ENCODE results near the gene QDPR.

Gene QDPR

GRCh38 chr4:17521595-17521994 is 9.7 kb upstream of the QDPR start:
- no peak for ATAC-seq
- TF ChIP-seq ZC3H10 (CRISPR knock-in tag; IDR thresholded peaks at IDR 0.05) (no peak), BACH2 (CRISPR knock-in tag; IDR thresholded peaks at IDR 0.05; ENCODE audit: borderline replicate concordance) (no peak)

- TF ChIP-seq ESRRG (CRISPR knock-in tag; IDR thresholded peaks at IDR 0.05), result no peak
- TF ChIP-seq POU6F1 (CRISPR knock-in tag; IDR thresholded peaks at IDR 0.05; ENCODE audit: borderline replicate concordance, low read depth), result no peak
- no peak for TF ChIP-seq PPARA (CRISPR knock-in tag; IDR thresholded peaks at IDR 0.05; ENCODE audit: borderline replicate concordance)
- TF ChIP-seq ZNF70 (CRISPR knock-in tag; IDR thresholded peaks at IDR 0.05), result no peak
- TF ChIP-seq ZNF8 (CRISPR knock-in tag; IDR thresholded peaks at IDR 0.05), result no peak
- TF ChIP-seq, protein P1, sequence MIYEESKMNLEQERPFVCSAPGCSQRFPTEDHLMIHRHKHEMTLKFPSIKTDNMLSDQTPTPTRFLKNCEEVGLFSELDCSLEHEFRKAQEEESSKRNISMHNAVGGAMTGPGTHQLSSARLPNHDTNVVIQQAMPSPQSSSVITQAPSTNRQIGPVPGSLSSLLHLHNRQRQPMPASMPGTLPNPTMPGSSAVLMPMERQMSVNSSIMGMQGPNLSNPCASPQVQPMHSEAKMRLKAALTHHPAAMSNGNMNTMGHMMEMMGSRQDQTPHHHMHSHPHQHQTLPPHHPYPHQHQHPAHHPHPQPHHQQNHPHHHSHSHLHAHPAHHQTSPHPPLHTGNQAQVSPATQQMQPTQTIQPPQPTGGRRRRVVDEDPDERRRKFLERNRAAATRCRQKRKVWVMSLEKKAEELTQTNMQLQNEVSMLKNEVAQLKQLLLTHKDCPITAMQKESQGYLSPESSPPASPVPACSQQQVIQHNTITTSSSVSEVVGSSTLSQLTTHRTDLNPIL (CRISPR knock-in tag; IDR thresholded peaks at IDR 0.05; ENCODE audit: low read depth), result no peak
- TF ChIP-seq ZFP3 (CRISPR knock-in tag; IDR thresholded peaks at IDR 0.05), result no peak
- TF ChIP-seq ZFP30 (CRISPR knock-in tag; IDR thresholded peaks at IDR 0.05), result no peak
- no peak for TF ChIP-seq ISL1 (CRISPR knock-in tag; IDR thresholded peaks at IDR 0.05)
- no peak for TF ChIP-seq ZNF565 (CRISPR knock-in tag; conservative IDR thresholded peaks at IDR 0.05; ENCODE audit: low read depth)
- no peak for TF ChIP-seq CSRNP3 (CRISPR knock-in tag; IDR thresholded peaks at IDR 0.05)
- TF ChIP-seq ZC3H10 (CRISPR knock-in tag; IDR thresholded peaks at IDR 0.05), result no peak
- no peak for TF ChIP-seq RARB (CRISPR knock-in tag; IDR thresholded peaks at IDR 0.05)
- TF ChIP-seq OSR1 (CRISPR knock-in tag; IDR thresholded peaks at IDR 0.05), result no peak
- TF ChIP-seq, protein P2, sequence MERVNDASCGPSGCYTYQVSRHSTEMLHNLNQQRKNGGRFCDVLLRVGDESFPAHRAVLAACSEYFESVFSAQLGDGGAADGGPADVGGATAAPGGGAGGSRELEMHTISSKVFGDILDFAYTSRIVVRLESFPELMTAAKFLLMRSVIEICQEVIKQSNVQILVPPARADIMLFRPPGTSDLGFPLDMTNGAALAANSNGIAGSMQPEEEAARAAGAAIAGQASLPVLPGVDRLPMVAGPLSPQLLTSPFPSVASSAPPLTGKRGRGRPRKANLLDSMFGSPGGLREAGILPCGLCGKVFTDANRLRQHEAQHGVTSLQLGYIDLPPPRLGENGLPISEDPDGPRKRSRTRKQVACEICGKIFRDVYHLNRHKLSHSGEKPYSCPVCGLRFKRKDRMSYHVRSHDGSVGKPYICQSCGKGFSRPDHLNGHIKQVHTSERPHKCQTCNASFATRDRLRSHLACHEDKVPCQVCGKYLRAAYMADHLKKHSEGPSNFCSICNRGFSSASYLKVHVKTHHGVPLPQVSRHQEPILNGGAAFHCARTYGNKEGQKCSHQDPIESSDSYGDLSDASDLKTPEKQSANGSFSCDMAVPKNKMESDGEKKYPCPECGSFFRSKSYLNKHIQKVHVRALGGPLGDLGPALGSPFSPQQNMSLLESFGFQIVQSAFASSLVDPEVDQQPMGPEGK (CRISPR knock-in tag; IDR thresholded peaks at IDR 0.05; ENCODE audit: borderline replicate concordance), result no peak
- no peak for TF ChIP-seq TCF4 (CRISPR knock-in tag; IDR thresholded peaks at IDR 0.05; ENCODE audit: borderline replicate concordance)
- TF ChIP-seq TOX (CRISPR knock-in tag; IDR thresholded peaks at IDR 0.05; ENCODE audit: borderline replicate concordance), result no peak
- TF ChIP-seq SNAI2 (CRISPR knock-in tag; IDR thresholded peaks at IDR 0.05), result no peak
- no peak for TF ChIP-seq GLIS3 (CRISPR knock-in tag; IDR thresholded peaks at IDR 0.05)
- TF ChIP-seq CSDC2 (CRISPR knock-in tag; IDR thresholded peaks at IDR 0.05), result no peak
- ATAC-seq, result no peak
These were observed 5.8 kb upstream of the QDPR start for GRCh38 chr4:17517664-17518063.

DNA sequence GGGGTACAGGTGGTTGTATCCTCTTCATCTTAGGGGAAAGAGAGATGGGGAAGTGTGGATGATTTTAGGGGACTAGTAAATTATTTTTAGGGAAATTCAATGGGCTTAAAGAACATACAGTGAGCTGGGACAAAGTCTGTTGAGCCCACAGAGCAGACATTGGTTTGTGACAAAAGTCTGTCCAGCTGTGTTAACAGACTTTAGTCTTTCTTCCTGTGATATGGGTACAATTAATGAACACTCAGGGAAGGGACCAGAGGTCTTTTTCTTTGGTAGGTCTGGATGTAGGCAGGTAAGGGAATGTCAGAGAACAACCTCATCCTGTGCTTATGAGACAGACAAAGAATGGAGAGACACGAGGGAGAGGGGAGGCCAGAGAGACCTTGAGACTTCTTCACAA is 5.1 kb upstream of the QDPR start:
- TF ChIP-seq ZFP30 (CRISPR knock-in tag; IDR thresholded peaks at IDR 0.05) (no peak), PPARA (CRISPR knock-in tag; IDR thresholded peaks at IDR 0.05; ENCODE audit: borderline replicate concordance) (no peak), ZNF565 (CRISPR knock-in tag; conservative IDR thresholded peaks at IDR 0.05; ENCODE audit: low read depth) (no peak), CSDC2 (CRISPR knock-in tag; IDR thresholded peaks at IDR 0.05) (no peak), POU6F1 (CRISPR knock-in tag; IDR thresholded peaks at IDR 0.05; ENCODE audit: borderline replicate concordance, low read depth) (no peak)
- TF ChIP-seq, protein P2 (CRISPR knock-in tag; IDR thresholded peaks at IDR 0.05; ENCODE audit: borderline replicate concordance), result no peak
- no peak for ATAC-seq
